ENCODE results near the gene USP46. TPM values are rescaled to one million over a fixed set of nuclear protein-coding genes. Genes with fewer than 3 reads are reported as not detected.

The USP46 gene
- total and polyA plus RNA-seq, 2 of the 8 experiments (the other 6 are each of a cell fraction or from before 2014, with no cell fraction given), result 10.6 to 62.4 TPM

DNA sequence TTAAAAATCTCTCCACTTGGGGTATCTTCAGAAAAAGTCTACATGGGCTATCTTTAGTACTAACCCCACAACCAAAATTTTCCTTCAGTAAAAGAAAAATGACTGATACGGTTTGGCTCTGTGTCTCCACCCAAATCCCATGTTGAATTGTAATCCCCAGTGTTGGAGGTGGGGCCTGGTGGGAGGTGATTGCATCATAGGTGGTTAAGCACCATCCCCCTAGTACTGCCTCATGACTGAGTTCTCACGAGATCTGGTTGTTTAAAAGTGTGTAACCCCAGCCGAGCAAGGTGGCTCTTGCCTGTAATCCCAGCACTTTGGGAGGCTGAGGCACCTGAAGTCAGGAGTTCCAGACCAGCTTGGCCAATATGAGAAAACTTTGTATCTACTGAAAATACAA, 66.8 kb downstream of the USP46 start:
- ChIA-PET CTCF (ENCODE audit: partially characterized antibody) (interaction anchor here (1.3 to 6.6 kb wide), 5 partner anchors 11 to 390 kb away, joined by 3 to 54 read pairs (median 6); no protein-coding TSS in a partner anchor), POLR2A (ENCODE audit: partially characterized antibody) (interaction anchor here (0.6 to 1.1 kb wide), 3 partner anchors 25 to 128 kb away, joined by 3 to 4 read pairs (median 3); no protein-coding TSS in a partner anchor)
- Histone ChIP-seq H3K4me1 (replicated peaks in 1 of 4; ENCODE audit: control insufficient read depth in 3 of 4, insufficient read depth in 4 of 4, low read length in 3 of 4) (no peaks in the 10 kb centered on the region), H2BK5ac (ENCODE audit: low read depth, low read length) (no peak overlapping the region), H3K36me3 (ENCODE audit: control insufficient read depth in 2 of 4, insufficient read depth in 4 of 4, low read length in 3 of 4) (peaks cover under 1 to 28% (median 13%) of the 10 kb centered on the region in 4 experiments; a peak in 6 of 8 replicates), H3K4ac (replicated peaks; ENCODE audit: insufficient read length, low read depth, low read length) (no peak overlapping the region), H3K4me2 (ENCODE audit: insufficient read depth in 1 of 2, low read depth in 2 of 2, low read length in 2 of 2) (no peak overlapping the region), H3K14ac (ENCODE audit: insufficient read length) (no peak overlapping the region), H3K4me3 (ENCODE audit: extremely low read depth in 1 of 4, insufficient read depth in 2 of 4, low read depth in 3 of 4, low read length in 4 of 4) (no peak overlapping the region), H4K20me1 (replicated peaks in 1 of 2; ENCODE audit: control insufficient read depth in 1 of 2, insufficient read depth in 2 of 2, low read length in 2 of 2) (no peaks in the 10 kb centered on the region), H2AK5ac (ENCODE audit: low read depth, low read length) (no peak overlapping the region), H4K8ac (ENCODE audit: extremely low read depth, insufficient read depth, low read length) (no peak overlapping the region), H3K79me2 (ENCODE audit: control insufficient read depth in 1 of 2, insufficient read depth in 2 of 2, low read length in 2 of 2) (no peaks in the 10 kb centered on the region), H2BK120ac (replicated peaks; ENCODE audit: low read depth, low read length) (no peak overlapping the region), H3K79me1 (ENCODE audit: low read depth, low read length) (no peaks in the 10 kb centered on the region), H2AFZ (ENCODE audit: low read length) (no peak overlapping the region), H4K5ac (ENCODE audit: insufficient read length, low read depth, low read length) (no peak overlapping the region), H3K23me2 (ENCODE audit: low read depth, low read length) (no peaks in the 10 kb centered on the region), H4K91ac (replicated peaks; ENCODE audit: insufficient read length, low read length) (no peak overlapping the region), H2BK15ac (ENCODE audit: low read length) (no peak overlapping the region), H3K9ac (replicated peaks in 1 of 4; ENCODE audit: extremely low read depth in 1 of 4, low read depth in 3 of 4, low read length in 3 of 4) (no peak overlapping the region), H3K56ac (replicated peaks; ENCODE audit: insufficient read length, low read depth, low read length) (no peak overlapping the region), H3K27me3 (replicated peaks in 1 of 4; ENCODE audit: control insufficient read depth in 3 of 4, extremely low read depth in 1 of 4, insufficient read depth in 3 of 4, low read length in 3 of 4) (no peaks in the 10 kb centered on the region), H2BK12ac (ENCODE audit: low read depth, low read length) (no peak overlapping the region), H3K18ac (ENCODE audit: extremely low read depth, low read length) (no peak overlapping the region), H3K27ac (ENCODE audit: low read depth, low read length) (no peak overlapping the region), H2BK20ac (ENCODE audit: low read length) (no peak overlapping the region), H3K9me3 (ENCODE audit: insufficient read depth in 2 of 2, low read depth in 1 of 2, low read length in 1 of 2) (no peaks in the 10 kb centered on the region), H3K23ac (ENCODE audit: insufficient read length) (no peak overlapping the region)
- WGBS, 2 experiments (ENCODE audit: extremely low coverage in 1 of 2, insufficient coverage in 1 of 2, insufficient read length in 1 of 2, insufficient replicate concordance in 2 of 2, low coverage in 1 of 2, low lambda C conversion rate in 2 of 2, missing lambda C conversion rate in 1 of 2), result 88% methylated on average over 3 of the region's 3 CpGs; no CpG with 5 or more reads in 1 of the 2 experiments
- DNase-seq (ENCODE audit: low read depth in 1 of 2, low spot score in 2 of 2) (no peak), FAIRE-seq (no peak)
- TF ChIP-seq CEBPB (IDR thresholded peaks at IDR 0.05; ENCODE audit: low read depth, low read length) (peak; percentile 90), ASH2L (IDR thresholded peaks at IDR 0.05; ENCODE audit: low read length) (no peak), CREB1 (IDR thresholded peaks at IDR 0.05) (0 out of 2 replicates have a peak, but pooled peaks have one; percentile 25), CHD2 (IDR thresholded peaks at IDR 0.05; ENCODE audit: low read length) (0 out of 2 replicates have a peak, but pooled peaks have one; percentile 21), SP1 (IDR thresholded peaks at IDR 0.05; ENCODE audit: low read depth, low read length) (no peak), POLR2AphosphoS5 (IDR thresholded peaks at IDR 0.05; ENCODE audit: low read depth, low read length) (peak; percentile 12; the same call in 1 of the 2 replicates)
- TF ChIP-seq, protein P1, sequence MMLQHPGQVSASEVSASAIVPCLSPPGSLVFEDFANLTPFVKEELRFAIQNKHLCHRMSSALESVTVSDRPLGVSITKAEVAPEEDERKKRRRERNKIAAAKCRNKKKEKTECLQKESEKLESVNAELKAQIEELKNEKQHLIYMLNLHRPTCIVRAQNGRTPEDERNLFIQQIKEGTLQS (IDR thresholded peaks at IDR 0.05; ENCODE audit: insufficient read depth, low read depth, low read length), result peak; percentile 56; the same call in 1 of the 2 replicates
